ENCODE results near the gene MED23.
"Not testable (repeated sequence)": the region's sequence is repeated elsewhere in the genome, so short reads cannot be mapped to it uniquely, and the experiment has no call there.

The MED23 gene

GRCh38 chr6:131574686-131575085, 53.4 kb downstream of the MED23 start:
- DNase-seq (ENCODE audit: low read depth) = no peak

GRCh38 chr6:131574133-131574532, 53.9 kb downstream of the MED23 start:
- no peak for DNase-seq (ENCODE audit: low read depth)

DNA sequence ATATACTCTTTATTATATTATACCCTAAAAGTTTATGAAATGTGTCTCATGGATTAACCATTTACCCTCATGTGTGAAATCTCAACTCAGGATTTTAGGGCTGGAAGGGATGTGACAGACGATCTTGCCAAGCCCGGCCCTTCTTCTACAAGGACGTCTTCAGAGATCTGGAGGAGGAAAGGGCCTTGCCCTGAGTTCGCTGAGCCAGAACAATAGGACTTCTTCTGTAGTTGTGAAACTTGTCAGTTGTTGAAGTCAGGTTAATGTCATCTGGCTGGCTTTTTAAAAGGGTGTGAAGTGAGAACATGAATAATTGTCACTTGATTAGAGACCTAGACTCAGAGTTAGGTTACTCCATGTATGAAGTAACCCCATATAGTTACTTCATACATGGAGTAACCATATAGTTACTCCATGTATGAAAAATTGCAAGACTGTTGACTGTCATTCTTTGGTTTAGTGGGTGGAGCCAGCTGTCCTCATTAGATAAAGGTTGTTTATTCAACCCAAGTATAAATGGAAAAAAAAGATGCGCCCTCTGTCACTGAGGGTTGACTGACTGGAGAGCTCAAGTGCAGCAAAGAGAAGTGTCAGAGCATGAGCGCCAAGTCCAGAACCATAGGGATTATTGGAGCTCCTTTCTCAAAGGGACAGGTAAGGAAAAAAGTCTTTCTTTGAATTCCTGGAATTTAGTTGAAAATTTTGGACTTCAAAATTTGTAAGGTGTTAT, 55.2 kb downstream of the MED23 start, which contains the start of gene ARG1:
TSS of gene ARG1 (plus strand) at position 541 of the 730 bp plus-strand sequence. CDS start at position 598, 57 bp downstream.
- no peak for DNase-seq (ENCODE audit: low read depth)

DNA sequence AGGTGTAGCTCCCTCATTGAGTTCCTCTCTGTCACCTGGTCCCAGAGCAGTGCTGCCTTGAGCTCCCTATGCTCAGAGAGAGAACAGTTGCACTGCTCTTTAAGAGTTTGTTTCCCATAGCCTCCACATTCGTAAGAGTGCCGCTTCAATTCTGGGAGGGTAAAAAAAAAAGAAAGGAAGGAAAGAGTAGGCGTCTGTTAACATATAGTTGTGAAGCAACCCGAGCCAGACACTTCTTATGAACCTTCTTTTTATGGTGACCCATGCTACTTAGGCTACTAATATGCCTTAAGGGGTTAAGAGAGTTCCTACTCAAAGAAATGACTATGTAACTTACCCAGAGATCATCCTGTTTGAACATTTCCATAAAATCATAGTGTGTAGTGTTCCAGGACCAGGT, 59.3 kb downstream of the MED23 start:
- no peak for DNase-seq (ENCODE audit: low read depth)

DNA sequence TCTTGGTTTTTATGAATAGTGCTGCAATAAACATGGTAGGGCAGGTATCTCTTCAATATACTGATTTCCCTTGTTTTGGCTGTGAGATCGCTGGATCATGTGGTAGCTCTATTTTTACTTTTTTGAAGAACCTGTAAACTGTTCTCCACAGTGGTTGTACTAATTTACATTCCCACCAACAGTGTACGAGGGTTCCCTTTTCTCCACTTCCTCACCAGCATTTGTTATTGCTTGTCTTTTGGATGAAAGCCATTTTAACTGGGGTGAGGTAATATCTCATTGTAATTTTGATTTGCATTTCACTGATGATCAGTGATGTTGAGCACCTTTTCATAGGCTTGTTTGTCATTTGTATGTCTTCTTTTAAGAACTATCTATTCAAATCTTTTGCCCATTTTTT, 63.0 kb downstream of the MED23 start:
- DNase-seq (ENCODE audit: low read depth) = no peak

GRCh38 chr6:131561925-131562707, 65.9 kb downstream of the MED23 start:
- DNase-seq (ENCODE audit: low read depth) = no peak

GRCh38 chr6:131558922-131559321, 69.1 kb downstream of the MED23 start:
- DNase-seq (ENCODE audit: low read depth) = no peak

DNA sequence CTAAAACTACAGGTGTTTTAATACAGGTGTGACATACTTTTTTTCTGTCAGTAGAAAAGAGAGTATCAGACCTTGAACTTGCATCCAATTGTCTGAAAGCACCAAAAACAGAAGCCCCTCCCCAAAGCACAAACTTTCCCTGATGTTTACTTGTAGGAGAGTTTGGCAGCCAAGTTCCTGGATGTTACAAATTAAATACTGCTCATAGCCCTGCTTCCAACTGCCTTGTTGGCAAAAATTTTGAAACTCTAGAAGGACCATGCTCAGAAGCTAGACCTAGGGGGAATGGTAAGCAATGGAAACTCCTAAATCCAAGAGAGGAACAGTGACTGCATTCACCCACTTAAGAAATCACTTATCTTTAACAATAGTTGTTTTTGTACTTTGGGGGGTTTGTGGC, 72.0 kb downstream of the MED23 start:
- no peak for DNase-seq (ENCODE audit: low read depth)

- no peak for DNase-seq (ENCODE audit: low read depth)
Observed at GRCh38 chr6:131552572-131552971, 75.5 kb downstream of the MED23 start.

DNA sequence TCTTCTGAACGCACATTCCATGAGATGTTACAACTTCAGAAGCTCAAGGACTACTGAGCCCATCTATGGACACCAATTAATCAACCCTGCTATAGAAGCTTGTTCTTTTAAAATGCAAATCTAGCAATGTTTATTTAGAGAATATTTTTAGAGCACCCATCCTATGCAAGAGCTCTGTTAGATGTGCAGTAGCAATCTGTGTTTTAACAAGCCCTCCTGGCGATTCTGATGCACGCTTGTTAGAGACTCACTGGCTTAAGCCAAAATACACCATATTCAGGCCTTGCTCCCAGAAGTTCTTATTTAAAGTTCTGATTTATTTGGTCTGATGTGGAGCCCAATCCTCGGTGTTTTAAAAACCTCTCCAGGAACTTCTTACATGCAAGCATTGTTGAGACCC, 76.1 kb downstream of the MED23 start:
- DNase-seq (ENCODE audit: low read depth) = no peak

DNA sequence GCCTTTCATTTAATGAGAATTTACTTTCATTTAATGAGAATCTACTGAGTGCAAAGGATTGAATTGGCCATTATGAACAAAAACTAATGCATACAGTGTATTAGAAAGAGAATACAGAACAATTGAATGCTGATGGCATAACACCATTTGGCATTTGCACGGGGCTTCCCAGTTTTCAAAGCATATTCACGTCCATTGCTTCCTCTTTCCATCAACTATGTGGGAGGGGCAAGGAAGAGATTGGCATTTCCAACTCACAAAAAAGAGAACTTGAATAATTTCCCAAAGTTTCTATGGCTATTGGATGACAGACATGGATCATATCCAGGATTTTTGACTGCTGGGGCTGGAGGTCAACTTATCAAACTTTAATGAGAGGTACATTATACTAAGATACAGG, 78.2 kb downstream of the MED23 start:
- no peak for DNase-seq (ENCODE audit: low read depth)

DNA sequence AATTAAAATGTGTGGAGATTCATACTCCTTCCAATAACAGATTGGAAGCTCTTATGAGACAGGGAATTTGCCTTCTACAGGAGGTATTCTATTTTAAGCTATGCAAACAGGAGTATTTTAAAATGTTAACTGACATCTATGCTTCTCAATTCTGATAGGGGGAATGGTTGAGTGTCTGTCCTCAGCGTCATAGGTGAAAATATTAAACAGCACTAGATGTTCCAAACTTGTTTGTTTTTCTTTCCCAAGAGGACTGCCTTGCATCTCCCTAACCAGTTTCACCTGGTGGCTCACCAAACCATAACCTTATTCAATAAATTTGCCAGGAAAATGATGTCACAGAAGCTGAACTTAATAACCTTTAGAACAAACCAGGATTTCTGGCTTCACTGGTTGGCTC, 79.6 kb downstream of the MED23 start:
- no peak for DNase-seq (ENCODE audit: low read depth)

- no peak for DNase-seq (ENCODE audit: low read depth)
Observed at GRCh38 chr6:131547488-131547887, 80.6 kb downstream of the MED23 start.

DNA sequence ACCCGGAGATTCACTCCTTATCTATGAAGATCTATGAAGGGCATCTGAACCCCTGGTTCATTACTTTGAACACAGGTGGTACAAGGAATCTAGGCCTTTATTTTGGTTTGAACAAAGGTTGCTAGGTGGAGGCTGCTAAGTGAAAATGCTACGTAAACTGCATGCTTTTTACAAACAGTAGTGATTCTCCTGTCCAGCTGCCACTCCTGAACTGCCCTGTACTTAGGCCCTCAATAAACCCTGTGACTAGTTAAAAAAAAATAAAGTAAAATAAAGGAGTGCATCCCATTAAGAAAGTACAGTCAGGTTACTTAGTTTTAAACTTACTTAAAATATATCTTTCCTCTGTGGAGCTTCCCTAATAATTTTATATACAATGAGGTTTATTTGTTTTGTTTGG, 82.7 kb downstream of the MED23 start:
- no peak for DNase-seq (ENCODE audit: low read depth)

DNA sequence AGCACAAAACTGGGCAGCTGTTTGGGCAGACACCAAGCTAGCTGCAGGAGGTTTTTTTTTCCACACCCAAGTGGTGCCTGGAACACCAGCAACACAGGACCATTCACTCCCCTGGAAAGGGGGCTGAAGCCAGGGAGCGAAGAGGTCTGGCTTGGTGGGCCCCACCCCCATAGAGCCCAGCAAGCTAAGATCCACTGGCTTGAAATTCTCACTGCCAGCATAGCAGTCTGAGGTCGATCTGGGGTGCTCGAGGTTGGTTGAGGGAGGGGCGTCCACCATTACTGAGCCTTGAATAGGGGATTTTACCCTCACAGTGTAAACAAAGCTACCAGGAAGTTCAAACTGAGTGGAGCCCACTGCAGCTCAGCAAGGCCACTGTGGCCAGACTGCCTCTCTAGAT, 89.4 kb downstream of the MED23 start:
- not testable (repeated sequence) for DNase-seq (ENCODE audit: low read depth)

- DNase-seq (ENCODE audit: low read depth) = no peak
Observed at GRCh38 chr6:131532580-131533039, 95.4 kb downstream of the MED23 start.

- DNase-seq (ENCODE audit: low read depth) = not testable (repeated sequence)
Observed at GRCh38 chr6:131531681-131532080, 96.4 kb downstream of the MED23 start.

GRCh38 chr6:131530936-131531335, 97.1 kb downstream of the MED23 start:
- DNase-seq (ENCODE audit: low read depth) = not testable (repeated sequence)

DNA sequence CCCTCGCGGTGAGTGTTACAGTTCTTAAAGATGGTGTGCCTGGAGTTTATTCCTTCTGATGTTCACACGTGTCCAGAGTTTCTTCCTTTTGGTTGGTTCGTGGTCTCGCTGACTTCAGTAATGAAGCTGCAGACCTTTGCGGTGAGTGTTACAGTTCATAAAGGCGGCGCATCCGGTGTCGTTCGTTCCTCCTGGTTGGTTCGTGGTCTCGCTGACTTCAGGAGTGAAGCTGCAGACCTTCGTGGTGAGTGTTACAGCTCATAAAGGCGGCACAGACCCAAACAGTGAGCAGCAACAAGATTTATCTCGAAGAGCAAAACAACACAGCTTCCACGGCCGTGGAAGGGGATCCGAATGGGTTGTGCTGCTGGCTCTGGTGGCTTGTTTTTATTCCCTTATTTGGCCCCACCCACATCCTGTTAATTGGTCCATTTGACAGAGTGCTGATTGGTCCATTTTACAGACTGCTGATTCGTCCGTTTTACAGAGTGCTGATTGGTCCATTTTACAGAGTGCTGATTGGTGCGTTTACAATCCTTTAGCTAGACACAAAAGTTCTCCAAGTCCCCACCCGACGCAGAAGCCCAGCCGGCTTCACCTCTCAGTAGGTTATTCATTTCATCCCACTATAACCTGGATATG, 103.2 kb downstream of the MED23 start:
- no peak for DNase-seq (ENCODE audit: low read depth)

GRCh38 chr6:131523988-131524673, 103.9 kb downstream of the MED23 start:
- DNase-seq (ENCODE audit: low read depth) = no peak
